HCT116 (cell line): ENCODE measurements around the gene PEDS1. TPM values are rescaled to one million over a fixed set of nuclear protein-coding genes. Genes with fewer than 3 reads are reported as not detected.

Experiments
- ATAC-seq: fragments of 200-7000 bp; cut with Tn5 transposase; 2 replicates; pipeline ENCODE4 v1.9.1; 2020; ENCODE audit warnings: mild to moderate bottlenecking, moderate library complexity
- Bru-seq: library from RNA; stranded (reverse); fragments of 400-500 nt; gene quantifications from one replicate; lab custom pipeline; 2021; lab: Mats Ljungman, UMichigan
- BruChase-seq, 2 experiments: library from RNA; stranded (reverse); fragments of 400-500 nt; gene quantifications; one replicate each; lab custom pipeline; 2021; lab: Mats Ljungman, UMichigan
- BruUV-seq: library from RNA; stranded (reverse); fragments of 400-500 nt; replicated peaks from 2 replicates; lab custom pipeline; 2021; lab: Mats Ljungman, UMichigan
- CTCF ChIA-PET: fragments of 300-600 bp; sonication (Branson Sonifier 250); formaldehyde crosslinking; loops from one replicate; lab custom pipeline; 2021; ENCODE audit warnings: antibody characterized with exemption; lab: Charles Lee
- POLR2A ChIA-PET: fragments of 300-600, 350-600 bp; sonication (Branson Sonifier 250); formaldehyde crosslinking; loops from one replicate; lab custom pipeline; 2021; ENCODE audit warnings: antibody characterized with exemption; lab: Charles Lee
- RAD21 ChIA-PET, 2 experiments: fragments of 300-600 bp; sonication (Branson Sonifier 250); formaldehyde crosslinking; loops; one replicate each; lab custom pipeline; 2023; ENCODE audit warnings: low total read pairs in 2 of 2; ENCODE audit not compliant: uncharacterized antibody in 2 of 2, unreplicated experiment in 2 of 2, low non-redundant PET in 1 of 2; lab: Charles Lee
- DNase-seq: peaks from one replicate; pipeline ENCODE4 v3.0.0-alpha.2; 2010; ENCODE audit warnings: low read depth, low spot score
- H2AFZ ChIP-seq: fragments of 200-600 bp; shearing (Covaris generic), sonication (generic); 2 replicates; pipeline ENCODE4 v1.6.1; 2017; ENCODE audit warnings: low read depth, mixed run types, mixed read lengths, antibody characterized with exemption, low read length; ENCODE audit not compliant: poor library complexity, severe bottlenecking
- H3K27ac ChIP-seq: 2 replicates; pipeline ENCODE4 v1.5.1; 2012; ENCODE audit warnings: low read depth, low read length
- H3K27me3 ChIP-seq: fragments of 200-600 bp; sonication (generic); 2 replicates; pipeline ENCODE4 v1.6.1; 2016; ENCODE audit warnings: mixed run types, low read length, mixed read lengths; ENCODE audit not compliant: insufficient read depth
- H3K36me3 ChIP-seq, 2 experiments: fragments of 200-500 bp in 1 of 2; fragments of 200-600 bp in 1 of 2; sonication (Bioruptor generic) in 1 of 2; sonication (generic) in 1 of 2; 2 replicates each; pipeline versions ENCODE4 v1.5.1 to v1.6.1; 2014 to 2016; ENCODE audit warnings: low read length in 2 of 2, inconsistent platforms in 1 of 2, mixed read lengths in 1 of 2, mixed run types in 1 of 2; ENCODE audit not compliant: insufficient read depth in 2 of 2, control insufficient read depth in 1 of 2
- H3K4me1 ChIP-seq, 2 experiments: fragments of 200-600 bp in 1 of 2; sonication (generic) in 1 of 2; 2 replicates each; pipeline versions ENCODE4 v1.5.1 to v1.6.1; 2012 to 2017; ENCODE audit warnings: low read length in 2 of 2, inconsistent platforms in 1 of 2, mild to moderate bottlenecking in 1 of 2, mixed read lengths in 1 of 2, mixed run types in 1 of 2, moderate library complexity in 1 of 2; ENCODE audit not compliant: insufficient read depth in 2 of 2, control insufficient read depth in 1 of 2
- H3K4me2 ChIP-seq: fragments of 200-600 bp; sonication (generic); 2 replicates; pipeline ENCODE4 v1.6.1; 2017; ENCODE audit warnings: mixed run types, low read length, mixed read lengths
- H3K4me3 ChIP-seq, 2 experiments: fragments of 200-600 bp in 1 of 2; sonication (generic) in 1 of 2; replicated peaks in 1 of 2; 2 replicates each; pipeline ENCODE4 v1.5.1; 2011 to 2016; ENCODE audit warnings: low read length in 2 of 2, control low read depth in 1 of 2, low read depth in 1 of 2, mild to moderate bottlenecking in 1 of 2, mixed read lengths in 1 of 2, mixed run types in 1 of 2
- H3K79me2 ChIP-seq: fragments of 200-600 bp; sonication (generic); 2 replicates; pipeline ENCODE4 v1.6.1; 2017; ENCODE audit warnings: mild to moderate bottlenecking, mixed run types, low read length, moderate library complexity, mixed read lengths; ENCODE audit not compliant: insufficient read depth
- H3K9ac ChIP-seq: fragments of 200-600 bp; sonication (generic); 2 replicates; pipeline ENCODE4 v1.6.1; 2016; ENCODE audit warnings: low read length, mixed read lengths
- H3K9me2 ChIP-seq: fragments of 200-600 bp; sonication (generic), shearing (Covaris generic); 2 replicates; pipeline ENCODE4 v1.6.1; 2017; ENCODE audit warnings: mixed run types, mild to moderate bottlenecking, moderate library complexity; ENCODE audit not compliant: insufficient read depth
- H3K9me3 ChIP-seq, 2 experiments: fragments of 200-500 bp in 1 of 2; fragments of 200-600 bp in 1 of 2; sonication (Bioruptor generic) in 1 of 2; sonication (generic) in 1 of 2; 2 replicates each; pipeline ENCODE4 v1.6.1; 2014 to 2017; ENCODE audit warnings: low read length in 2 of 2, mixed read lengths in 2 of 2, inconsistent platforms in 1 of 2, low read depth in 1 of 2, mild to moderate bottlenecking in 1 of 2, mixed run types in 1 of 2, moderate library complexity in 1 of 2; ENCODE audit not compliant: control insufficient read depth in 1 of 2, insufficient read depth in 1 of 2
- H4K20me1 ChIP-seq: fragments of 200-600 bp; sonication (generic), shearing (Covaris generic); 2 replicates; pipeline ENCODE4 v1.6.1; 2017; ENCODE audit warnings: mixed run types, mild to moderate bottlenecking, moderate library complexity; ENCODE audit not compliant: insufficient read depth
- CBX3 ChIP-seq: IDR thresholded peaks from 2 replicates; pipeline ENCODE4 v1.6.1; 2012; ENCODE audit warnings: low read depth
- ELF1 ChIP-seq: IDR thresholded peaks from 2 replicates; pipeline ENCODE4 v1.6.1; 2012; ENCODE audit warnings: low read depth, borderline replicate concordance
- POLR2A ChIP-seq: IDR thresholded peaks from 2 replicates; pipeline ENCODE4 v1.7.0; 2011; ENCODE audit warnings: borderline replicate concordance; ENCODE audit not compliant: insufficient read depth, insufficient read length; ENCODE audit errors: extremely low read depth
- POLR2AphosphoS5 ChIP-seq: IDR thresholded peaks from 2 replicates; pipeline ENCODE4 v1.6.1; 2011; ENCODE audit warnings: mild to moderate bottlenecking, low read depth, low read length, moderate library complexity
- RAD21 ChIP-seq: IDR thresholded peaks from 2 replicates; pipeline ENCODE4 v1.6.1; 2012; ENCODE audit warnings: low read depth, mild to moderate bottlenecking
- ZFX ChIP-seq: fragments of 450-650 bp; IDR thresholded peaks from 2 replicates; pipeline ENCODE4 v1.6.1; 2017
- intact Hi-C: fragments of 100-400 bp; cut with micrococcal nuclease; formaldehyde crosslinking; loops from 2 replicates; pipeline ENCODE4 v1.10.0; 2022
- long read RNA-seq: library from polyadenylated mRNA; unstranded; transcript quantifications from one replicate; pipeline ENCODE4 v2.0.0, GENCODE V29; 2021; ENCODE audit not compliant: unreplicated experiment
- polyA plus RNA-seq: library from polyadenylated mRNA; unstranded; fragments of >200 nt; gene quantifications from 2 replicates; pipeline ENCODE4 v1.2.1, GENCODE V29; 2012; ENCODE audit warnings: missing spikeins
- total RNA-seq: library from RNA; stranded (reverse); gene quantifications from one replicate; pipeline ENCODE4 v1.2.1, GENCODE V29; 2021; ENCODE audit not compliant: unreplicated experiment
- TF ChIP-seq, protein P1 (sequence below): IDR thresholded peaks from 2 replicates; pipeline ENCODE4 v1.6.1; 2012

PEDS1 gene
- total RNA-seq (31.9 TPM), Bru-seq, nascent RNA (percentile 59 among the genes with signal in this experiment), BruChase-seq, experiment 1, labeled RNA remaining after a 6-hour chase (percentile 90 among the genes with signal in this experiment), BruChase-seq, experiment 2, labeled RNA remaining after a 2-hour chase (percentile 89 among the genes with signal in this experiment)
- 43.0 and 49.4 TPM in 2 replicates for polyA plus RNA-seq
- long read RNA-seq, full-length matches to known transcripts, result 32 of 53 reads
- long read RNA-seq, partial matches to known transcripts, result 8 of 53 reads
- long read RNA-seq, other reads (novel, unspliced or antisense), result 13 of 53 reads

DNA sequence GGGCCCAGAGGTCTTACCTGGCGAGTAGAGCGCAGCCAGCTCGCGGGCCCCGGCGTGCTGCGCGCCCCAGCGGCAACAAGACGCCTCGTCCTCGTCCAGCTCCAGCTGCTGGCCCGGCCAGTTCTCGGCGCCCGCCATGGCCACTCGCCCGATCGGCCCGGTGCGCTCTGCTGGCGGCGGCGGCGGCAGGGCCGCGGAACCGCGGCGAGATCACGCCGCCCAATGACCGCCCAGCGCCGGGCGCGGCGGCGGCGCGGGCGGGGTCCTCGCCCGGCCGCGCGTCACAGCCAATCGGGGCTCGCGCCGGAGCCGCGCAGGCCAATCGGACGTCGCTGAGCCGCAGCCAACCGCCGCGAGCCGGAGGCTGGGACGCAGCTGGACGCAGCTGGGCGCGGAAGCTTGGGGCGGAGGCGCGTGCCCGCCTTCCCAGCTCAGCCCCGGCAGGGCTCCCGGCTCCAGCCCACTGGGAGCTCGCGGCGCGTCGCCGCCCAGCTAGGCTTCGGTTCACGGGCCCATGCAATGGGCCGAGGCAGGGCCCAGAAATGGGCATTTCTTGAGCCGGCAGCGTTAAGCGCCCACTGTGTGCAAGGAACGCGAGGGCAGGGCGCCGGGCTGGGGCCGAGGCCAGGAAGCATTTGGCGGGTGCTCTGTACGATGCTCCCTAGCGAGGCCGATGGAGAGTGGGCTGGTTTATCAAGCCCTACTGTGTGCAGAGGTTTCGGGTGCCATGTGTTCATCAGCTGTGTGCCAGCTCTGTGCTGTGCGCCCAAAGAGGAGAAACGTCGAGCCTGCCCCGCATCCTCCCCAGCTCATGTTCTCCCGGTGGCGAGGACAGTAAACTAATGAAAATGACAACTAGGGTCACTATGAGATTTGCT lies at the start of gene PEDS1:
Gene PEDS1 (minus strand): TSS at position 224 of the 878 bp plus-strand sequence. CDS start 86 bp downstream, at position 138.
- H3K9me2 ChIP-seq, result no peaks in the 10 kb centered on the region
- no peaks in the 10 kb centered on the region for H3K9me3 ChIP-seq
- peaks cover 47% of the 10 kb centered on the region for H3K79me2 ChIP-seq
- DNase-seq (peak; percentile 66), ATAC-seq (peak; percentile 93)
- ChIA-PET CTCF (interaction anchor here (0.7 to 1.4 kb wide), 7 partner anchors 13 to 189 kb away, joined by 3 to 7 read pairs (median 4); no protein-coding TSS in a partner anchor), POLR2A (interaction anchor here (0.9 to 2.2 kb wide), 6 partner anchors 8 to 38 kb away, joined by 3 to 11 read pairs (median 4); no protein-coding TSS in a partner anchor), RAD21 (interaction anchor here in 1 of 2 experiments (0.7 kb wide), 1 partner anchor 13 kb away, joined by 3 read pairs; no protein-coding TSS in a partner anchor)
- H3K4me2 ChIP-seq, result peak within 1 kb of the TSS; percentile 91
- BruUV-seq, result no TSS peak
- no peaks in the 10 kb centered on the region for H3K27me3 ChIP-seq
- intact Hi-C loops, result no loop called here
- no peak within 1 kb of the TSS for H2AFZ ChIP-seq
- TF ChIP-seq POLR2A, result peak; percentile 82
- TF ChIP-seq ELF1, result no peak
- peak; percentile 82 for TF ChIP-seq ZFX
- no peak for TF ChIP-seq RAD21
- TF ChIP-seq, protein P1, sequence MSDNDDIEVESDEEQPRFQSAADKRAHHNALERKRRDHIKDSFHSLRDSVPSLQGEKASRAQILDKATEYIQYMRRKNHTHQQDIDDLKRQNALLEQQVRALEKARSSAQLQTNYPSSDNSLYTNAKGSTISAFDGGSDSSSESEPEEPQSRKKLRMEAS, result peak; percentile 95
- peak; percentile 51; the same call in 1 of the 2 replicates for TF ChIP-seq CBX3
- peak; percentile 82 for TF ChIP-seq POLR2AphosphoS5
- H3K4me3 ChIP-seq, result peak within 1 kb of the TSS; percentile 80 to 95
- H3K9ac ChIP-seq, result peak within 1 kb of the TSS; percentile 98
- peaks cover 30 to 52% of the 10 kb centered on the region in 2 experiments for H3K4me1 ChIP-seq
- no peaks in the 10 kb centered on the region for H4K20me1 ChIP-seq
- H3K36me3 ChIP-seq, result peaks cover 4 to 12% of the 10 kb centered on the region in 2 experiments; a peak in 3 of 4 replicates
- H3K27ac ChIP-seq, result peak within 1 kb of the TSS; percentile 90
